Ammon's horn (tissue), 1 donor: Measurements from ENCODE around the gene ADAM10.

Experiments
- DNase-seq: peaks from one replicate; pipeline ENCODE4 v3.0.0-alpha.2; 2016; ENCODE audit warnings: low spot score

ADAM10 gene

GRCh38 chr15:58716027-58716426, 33.5 kb downstream of the ADAM10 start:
- DNase-seq = no peak

DNA sequence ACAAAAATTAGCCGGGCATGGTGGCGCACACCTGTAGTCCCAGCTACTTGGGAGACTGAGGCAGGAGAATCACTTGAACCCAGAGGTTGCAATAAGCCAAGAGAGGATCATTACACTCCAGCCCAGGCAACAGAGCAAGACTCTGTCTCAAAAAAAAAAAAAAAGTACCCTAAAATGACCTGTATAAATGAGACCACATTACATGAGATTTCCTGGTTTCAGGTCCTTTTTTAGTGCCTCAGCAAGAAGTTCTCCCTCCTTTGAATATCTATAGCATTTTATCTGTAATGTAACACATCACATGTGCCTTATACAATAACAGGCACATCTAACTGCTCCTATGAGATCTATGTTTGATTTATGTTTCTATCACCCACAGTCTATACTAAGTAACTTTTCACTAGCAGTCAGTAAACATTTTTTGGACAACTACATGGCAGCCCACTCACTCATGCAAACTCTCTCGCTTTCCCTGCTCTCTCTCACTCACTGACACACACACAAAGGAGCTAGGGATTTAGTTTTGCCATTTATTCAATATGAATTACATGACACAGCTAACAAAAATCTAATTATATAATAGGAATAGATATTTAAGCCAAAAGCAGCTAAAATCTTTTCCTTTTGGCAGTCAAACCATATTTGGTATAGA, 34.1 kb downstream of the ADAM10 start:
- DNase-seq = no peak

- DNase-seq = no peak
These were observed 38.8 kb downstream of the ADAM10 start for GRCh38 chr15:58710701-58711100.

DNA sequence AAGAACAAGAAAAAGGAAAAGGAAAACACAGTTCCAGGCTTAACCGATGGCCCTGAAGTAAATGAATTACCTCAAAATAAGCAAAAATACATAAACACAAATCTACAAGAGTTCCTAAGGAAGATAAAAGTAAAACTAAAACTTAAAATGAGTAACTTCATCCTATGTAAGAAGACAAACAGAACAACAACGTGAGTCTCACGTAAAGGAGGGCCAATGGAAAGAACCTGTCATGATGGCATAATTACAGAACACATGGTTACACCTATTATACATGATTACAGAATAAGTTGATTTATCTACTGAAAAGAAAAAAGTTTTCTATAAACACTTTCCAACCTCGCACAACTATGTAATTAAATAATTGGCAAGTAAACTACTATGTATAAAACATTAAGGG, 42.1 kb downstream of the ADAM10 start:
- no peak for DNase-seq

DNA sequence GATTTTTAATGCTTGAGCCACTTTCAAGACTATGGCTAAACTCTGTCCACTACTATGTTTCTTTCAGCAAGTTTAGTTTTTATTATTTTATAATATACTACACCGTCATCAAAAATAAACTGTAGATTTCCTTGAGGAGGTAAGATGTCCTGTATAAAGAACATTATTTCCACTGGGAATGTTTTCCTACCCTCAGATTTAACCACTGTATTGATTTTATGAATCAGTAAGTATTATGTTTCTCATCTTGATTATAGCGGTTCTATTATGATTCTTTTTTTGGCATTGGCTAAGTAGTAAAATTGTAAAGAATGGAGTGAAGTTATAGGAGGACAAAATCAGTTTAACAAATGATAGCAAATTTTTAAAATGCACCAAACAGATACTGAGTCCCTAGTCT, 44.4 kb downstream of the ADAM10 start:
- DNase-seq = no peak

- DNase-seq = no peak
These were observed 45.2 kb downstream of the ADAM10 start for GRCh38 chr15:58704155-58704865.

GRCh38 chr15:58703610-58704009, 45.9 kb downstream of the ADAM10 start:
- DNase-seq = no peak

- no peak for DNase-seq
These were observed 47.3 kb downstream of the ADAM10 start for GRCh38 chr15:58702233-58702632.

- no peak for DNase-seq
These were observed 48.1 kb downstream of the ADAM10 start for GRCh38 chr15:58701376-58701775.

- DNase-seq = no peak
These were observed 49.7 kb downstream of the ADAM10 start for GRCh38 chr15:58699769-58700168.

DNA sequence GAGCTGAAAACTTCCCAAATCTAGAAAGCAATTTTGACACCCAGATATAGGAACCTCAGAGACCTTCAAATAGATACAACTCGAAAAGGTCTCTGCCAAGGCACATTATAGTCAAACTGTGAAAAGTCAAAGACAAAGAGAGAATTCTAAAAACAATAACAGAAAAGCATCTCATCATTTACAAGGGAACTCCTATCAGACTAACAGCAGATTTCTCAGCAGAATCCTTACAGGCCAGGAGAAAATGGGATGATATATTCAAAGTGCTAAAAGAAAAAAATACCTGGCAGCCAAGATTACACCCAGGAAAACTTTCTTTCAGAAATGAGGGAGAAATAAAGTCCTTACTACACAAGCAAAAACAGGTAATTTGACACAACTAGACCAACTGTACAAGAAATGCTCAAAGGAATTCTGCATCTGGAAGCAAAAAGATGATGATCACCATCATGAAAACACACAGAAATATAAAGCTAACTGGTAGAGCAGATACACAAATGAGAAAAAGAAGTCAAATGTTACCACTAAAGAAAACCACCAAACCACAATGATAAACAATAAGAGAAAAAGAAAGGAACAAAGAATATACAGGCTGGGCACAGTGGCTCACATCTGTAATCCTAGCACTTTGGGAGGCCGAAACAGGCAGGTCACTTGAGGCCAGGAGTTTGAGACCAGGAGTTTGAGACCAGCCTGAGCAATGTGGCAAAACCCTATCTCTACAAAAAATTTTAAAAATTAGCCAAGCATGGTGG, 50.4 kb downstream of the ADAM10 start:
- no peak for DNase-seq

DNA sequence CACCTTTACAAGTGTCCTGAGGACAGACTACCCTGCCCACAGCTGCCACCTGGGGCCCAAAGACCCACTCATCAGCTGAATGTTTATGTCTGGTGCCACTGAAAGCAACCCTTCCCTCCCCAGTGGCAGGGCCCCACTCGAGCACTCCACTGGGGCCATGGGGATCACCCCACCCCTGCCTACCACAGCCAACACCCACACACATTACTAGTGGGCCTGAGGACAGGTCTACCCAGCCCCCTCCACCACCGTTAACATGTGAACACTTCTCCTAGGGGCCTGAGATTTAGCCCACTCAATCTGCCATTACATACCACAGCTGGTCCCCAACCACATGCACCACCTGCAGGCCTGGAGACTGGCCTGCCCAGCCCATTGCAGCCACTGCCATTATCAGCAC, 52.3 kb downstream of the ADAM10 start:
- DNase-seq = no peak

GRCh38 chr15:58696738-58697137, 52.8 kb downstream of the ADAM10 start:
- DNase-seq = no peak

- DNase-seq = no peak
These were observed 54.7 kb downstream of the ADAM10 start for GRCh38 chr15:58694641-58695398.

DNA sequence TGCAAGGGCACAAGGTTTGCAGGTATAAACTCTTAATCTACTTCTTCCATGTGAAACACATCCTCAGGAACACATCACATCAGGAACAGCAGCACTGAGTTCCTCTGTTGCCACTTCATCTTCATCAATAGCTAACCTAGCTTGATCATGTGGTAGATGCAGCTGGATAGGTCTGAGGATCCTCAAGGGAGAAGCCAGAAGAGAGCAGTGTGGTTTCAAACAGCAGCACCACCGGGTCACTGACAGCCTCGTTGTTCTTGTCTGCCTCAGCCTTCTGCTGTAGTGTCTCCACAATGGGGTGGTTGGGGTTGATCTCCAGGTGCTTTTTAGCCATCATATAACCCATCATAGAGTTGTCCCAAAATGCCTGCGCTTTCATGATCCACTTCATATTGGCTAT, 58.8 kb downstream of the ADAM10 start:
- DNase-seq = no peak

- DNase-seq = no peak
These were observed 59.9 kb downstream of the ADAM10 start for GRCh38 chr15:58689646-58690045.

DNA sequence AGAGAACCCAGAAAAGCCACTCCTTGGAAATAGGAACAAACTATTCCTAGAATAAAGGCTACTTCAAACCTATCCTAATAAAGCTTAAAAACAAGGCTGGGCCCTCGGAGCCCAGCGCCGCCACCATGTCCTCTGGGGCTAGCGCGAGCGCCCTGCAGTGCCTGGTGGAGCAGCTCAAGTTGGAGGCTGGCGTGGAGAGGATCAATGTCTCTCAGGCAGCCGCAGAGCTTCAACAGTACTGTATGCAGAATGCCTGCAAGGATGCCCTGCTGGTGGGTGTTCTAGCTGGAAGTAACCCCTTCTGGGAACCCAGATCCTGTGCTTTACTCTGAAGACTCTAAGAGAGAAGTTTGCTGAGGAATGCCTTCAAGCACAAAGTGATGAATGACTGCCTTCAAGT, 63.2 kb downstream of the ADAM10 start:
- DNase-seq = no peak

- no peak for DNase-seq
These were observed 64.8 kb downstream of the ADAM10 start for GRCh38 chr15:58684751-58685150.

DNA sequence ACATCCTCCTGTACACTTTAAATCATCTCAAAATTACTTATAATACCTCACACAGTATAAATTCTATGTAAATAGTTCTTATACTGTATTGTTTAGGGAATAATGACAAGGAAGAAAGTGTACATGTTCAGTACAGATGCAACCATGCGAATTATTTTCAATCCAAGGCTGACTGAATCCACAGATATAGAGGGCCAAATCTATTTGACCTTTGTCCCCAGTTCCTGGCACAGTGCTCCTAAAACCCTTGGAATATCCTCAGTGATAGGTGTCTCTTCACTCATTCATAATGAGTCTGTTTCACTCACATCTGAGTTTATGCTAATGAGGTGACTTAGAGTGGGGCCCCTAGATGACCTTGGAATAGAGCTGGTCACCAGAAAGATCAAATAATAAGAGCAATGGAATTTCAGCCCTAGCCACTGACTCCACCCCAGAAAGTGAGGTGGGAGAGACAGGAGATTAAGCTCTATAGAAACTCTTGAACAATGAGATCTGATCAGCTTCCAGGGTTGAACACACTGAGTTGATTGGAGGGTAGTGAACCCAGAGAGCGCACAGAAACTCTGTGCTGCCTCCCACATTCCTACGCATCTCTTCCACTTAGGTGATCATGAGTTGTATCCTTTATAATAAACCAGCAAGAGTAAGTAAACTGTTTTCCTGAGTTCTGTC, 65.3 kb downstream of the ADAM10 start:
- no peak for DNase-seq

- no peak for DNase-seq
These were observed 67.3 kb downstream of the ADAM10 start for GRCh38 chr15:58682234-58682633.

DNA sequence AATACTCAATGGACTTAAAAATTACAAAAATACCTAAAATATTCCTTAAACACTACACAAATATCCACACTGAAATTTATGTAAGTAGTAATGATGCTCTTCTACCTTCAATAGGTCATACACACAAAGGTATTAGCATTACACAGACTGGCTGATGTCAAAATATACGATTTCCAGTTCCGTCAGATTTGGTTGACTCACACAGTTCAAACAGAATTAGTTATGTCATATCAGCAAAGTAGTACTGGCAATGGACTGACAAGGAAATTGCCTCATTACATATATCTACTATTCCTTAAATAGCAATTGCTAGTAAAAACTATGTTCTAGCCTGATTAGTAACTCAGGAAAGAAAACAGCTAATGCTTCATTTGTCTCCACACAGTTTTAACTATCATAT, 70.8 kb downstream of the ADAM10 start:
- DNase-seq = no peak

DNA sequence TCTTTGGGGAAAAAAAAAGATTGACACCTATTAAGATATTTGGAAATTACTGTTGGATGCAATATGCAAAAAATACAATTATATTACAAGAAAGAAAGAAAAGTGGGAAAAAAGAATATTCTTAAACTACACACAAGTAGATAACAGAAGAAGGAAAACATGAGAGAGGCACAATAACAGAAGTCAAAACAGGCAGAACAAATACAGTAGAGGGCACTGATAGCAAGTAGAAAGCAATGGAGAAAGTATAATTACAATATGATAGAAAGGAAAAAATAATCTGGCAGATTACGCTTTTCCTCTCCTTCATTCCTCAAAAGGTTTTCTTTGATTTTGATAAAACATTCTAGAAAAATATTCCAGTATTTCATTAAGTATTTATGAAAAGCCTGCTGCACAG, 72.1 kb downstream of the ADAM10 start:
- peak; percentile 43 for DNase-seq
